Measurements from ENCODE around the gene CFAP43. TPM values are rescaled to one million over a fixed set of nuclear protein-coding genes. Genes with fewer than 3 reads are reported as not detected.
A peak's percentile ranks its signal among the peaks of the same experiment; 100 is the strongest.

The CFAP43 gene
- total and polyA plus RNA-seq, 2 experiments from 2014 or later, result 0.24 to 0.44 TPM

- H3K4me1 Mint-ChIP-seq, result peaks cover 11% of the 10 kb centered on the region
Measured at GRCh38 chr10:104155591-104155990, 76.6 kb downstream of the CFAP43 start.

GRCh38 chr10:104151737-104152136 is 80.4 kb downstream of the CFAP43 start:
- Histone ChIP-seq H4K20me1 (replicated peaks; ENCODE audit: insufficient read depth) (no peaks in the 10 kb centered on the region), H3K27ac (ENCODE audit: low read depth) (no peak overlapping the region), H3K4me2 (no peak overlapping the region), H3K27me3 (ENCODE audit: insufficient read depth) (no peaks in the 10 kb centered on the region), H3K4me1 (ENCODE audit: insufficient read depth) (peaks cover 15% of the 10 kb centered on the region), H3K4me3 (no peak overlapping the region), H2AFZ (no peak overlapping the region), H3K9me2 (ENCODE audit: insufficient read depth) (0 out of 2 replicates have a peak, but pooled peaks cover 6% of the 10 kb centered on the region), H3K79me2 (replicated peaks; ENCODE audit: insufficient read depth) (no peaks in the 10 kb centered on the region), H3K36me3 (ENCODE audit: insufficient read depth) (peaks cover 8% of the 10 kb centered on the region), H3F3A (replicated peaks; ENCODE audit: low read depth) (no peaks in the 10 kb centered on the region)
- H3K9me3 Mint-ChIP-seq, result peaks cover 7% of the 10 kb centered on the region; the same call in 2 of the 3 replicates
- no peak overlapping the region for H3K4me3 Mint-ChIP-seq
- H3K27me3 Mint-ChIP-seq (ENCODE audit: insufficient read depth, low read depth, poor library complexity), result peaks cover 2% of the 10 kb centered on the region
- DNase-seq (ENCODE audit: low spot score) (no peak), ATAC-seq (no peak)
- no peak overlapping the region for H3K27ac Mint-ChIP-seq
- H3K36me3 Mint-ChIP-seq (ENCODE audit: low read depth), result peaks cover 5% of the 10 kb centered on the region; the same call in 2 of the 3 replicates
- H3K4me1 Mint-ChIP-seq, result peaks cover 26% of the 10 kb centered on the region
- TF ChIP-seq ETS1 (IDR thresholded peaks at IDR 0.05) (no peak), ZNF462 (CRISPR knock-in tag; IDR thresholded peaks at IDR 0.05) (no peak), CTCF (conservative IDR thresholded peaks at IDR 0.05; ENCODE audit: low read depth in 2 of 2) (no peak), POLR2AphosphoS5 (IDR thresholded peaks at IDR 0.05; ENCODE audit: low read depth) (no peak), ZNF114 (CRISPR knock-in tag; IDR thresholded peaks at IDR 0.05) (no peak), EZH2phosphoT487 (IDR thresholded peaks at IDR 0.05; ENCODE audit: unreplicated experiment) (no peak), STAT1 (IDR thresholded peaks at IDR 0.05; ENCODE audit: unreplicated experiment) (no peak), EZH2 (IDR thresholded peaks at IDR 0.05; ENCODE audit: low read depth, unreplicated experiment) (no peak), REST (IDR thresholded peaks at IDR 0.05; ENCODE audit: unreplicated experiment) (no peak)

More at GRCh38 chr10:104155591-104155990, 76.6 kb downstream of the CFAP43 start:
- ATAC-seq (no peak), DNase-seq (ENCODE audit: low spot score) (no peak)
- Mint-ChIP-seq H3K4me3 (no peak overlapping the region), H3K9me3 (peaks cover 7% of the 10 kb centered on the region; the same call in 2 of the 3 replicates), H3K36me3 (ENCODE audit: low read depth) (peaks cover 5% of the 10 kb centered on the region; the same call in 2 of the 3 replicates), H3K27me3 (ENCODE audit: insufficient read depth, low read depth, poor library complexity) (peaks cover 2% of the 10 kb centered on the region), H3K27ac (no peak overlapping the region)
- H3K27me3 ChIP-seq (ENCODE audit: insufficient read depth), result no peaks in the 10 kb centered on the region
- peak overlapping the region; percentile 40 for H2AFZ ChIP-seq
- 0 out of 2 replicates have a peak overlapping the region, but pooled peaks have one; percentile 39 for H3K4me2 ChIP-seq
- H3K4me3 ChIP-seq, result no peak overlapping the region
- no peak overlapping the region for H3K27ac ChIP-seq (ENCODE audit: low read depth)
- no peaks in the 10 kb centered on the region for H3F3A ChIP-seq (replicated peaks; ENCODE audit: low read depth)
- H3K79me2 ChIP-seq (replicated peaks; ENCODE audit: insufficient read depth), result no peaks in the 10 kb centered on the region
- no peaks in the 10 kb centered on the region for H4K20me1 ChIP-seq (replicated peaks; ENCODE audit: insufficient read depth)
- 0 out of 2 replicates have a peak, but pooled peaks cover 6% of the 10 kb centered on the region for H3K9me2 ChIP-seq (ENCODE audit: insufficient read depth)
- TF ChIP-seq POLR2AphosphoS5 (IDR thresholded peaks at IDR 0.05; ENCODE audit: low read depth), result no peak
- peaks cover 8% of the 10 kb centered on the region for H3K36me3 ChIP-seq (ENCODE audit: insufficient read depth)
- peaks cover 8% of the 10 kb centered on the region for H3K4me1 ChIP-seq (ENCODE audit: insufficient read depth)

Data from GM23338 (cell line).